GM13976 (cell line): ENCODE data around the gene NEAT1.

Source experiments
- DNase-seq: peaks from one replicate; pipeline ENCODE4 v3.0.0; 2012; ENCODE audit warnings: low spot score
- CTCF ChIP-seq: IDR thresholded peaks from 2 replicates; pipeline ENCODE4 v1.5.1; 2012; ENCODE audit warnings: borderline replicate concordance, mild to moderate bottlenecking; ENCODE audit not compliant: insufficient read depth; ENCODE audit errors: extremely low read depth, missing control alignments, control extremely low read depth
- in situ Hi-C: fragments of 300-500 bp; cut with MboI; formaldehyde crosslinking; loops from one replicate; pipeline ENCODE4 v1.12.0; 2022; ENCODE audit warnings: low sequenced_read_pairs, mixed read lengths, inconsistent platforms; ENCODE audit not compliant: unreplicated experiment

The NEAT1 gene

GRCh38 chr11:65400307-65401072, 22.1 kb upstream of the NEAT1 start:
- no peak for TF ChIP-seq CTCF
- in situ Hi-C loops = no loop called here
- no peak for DNase-seq

GRCh38 chr11:65401073-65401802, 21.4 kb upstream of the NEAT1 start:
- in situ Hi-C loops = no loop called here
- no peak for TF ChIP-seq CTCF
- no peak for DNase-seq

GRCh38 chr11:65401803-65402248, 20.8 kb upstream of the NEAT1 start:
- in situ Hi-C loops = no loop called here
- no peak for DNase-seq
- no peak for TF ChIP-seq CTCF

GRCh38 chr11:65402790-65403189, 19.8 kb upstream of the NEAT1 start:
- DNase-seq = no peak
- in situ Hi-C loops = no loop called here
- TF ChIP-seq CTCF = no peak

- TF ChIP-seq CTCF = no peak
- peak; percentile 62 for DNase-seq
- in situ Hi-C loops = no loop called here
Measured at GRCh38 chr11:65403607-65404121, 18.9 kb upstream of the NEAT1 start.

- no peak for DNase-seq
- TF ChIP-seq CTCF = no peak
- in situ Hi-C loops = no loop called here
Measured at GRCh38 chr11:65404210-65404609, 18.4 kb upstream of the NEAT1 start.
